Measurements from ENCODE around the gene AUP1. TPM values are rescaled to one million over a fixed set of nuclear protein-coding genes. Genes with fewer than 3 reads are reported as not detected.

The AUP1 gene
- total RNA-seq, 1 experiment from 2014 or later: 91.5 TPM

DNA sequence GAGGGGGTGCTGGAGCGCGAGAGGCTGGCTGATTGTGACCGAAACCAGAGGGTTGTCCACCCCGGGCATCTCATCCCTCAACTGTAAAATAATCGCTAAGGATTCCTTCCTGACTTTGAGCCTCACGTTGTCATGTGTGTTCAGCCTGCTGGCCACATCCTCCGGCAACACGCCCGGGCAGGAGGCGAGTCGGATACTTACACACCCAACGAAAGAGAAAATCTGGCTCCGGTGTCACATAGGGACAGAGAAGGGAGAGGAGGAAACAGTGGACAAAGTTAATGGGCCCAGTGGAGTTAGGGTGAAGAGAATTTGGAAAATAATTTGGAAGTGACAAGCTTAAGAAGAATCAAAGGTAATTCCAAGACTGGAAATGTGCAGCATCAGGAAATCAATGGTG lies 12.9 kb downstream of the AUP1 start:
- Mint-ChIP-seq H3K9me3 (peaks cover 10 to 17% of the 10 kb centered on the region in 2 experiments), H3K27me3 (ENCODE audit: low read depth) (peaks cover 97% of the 10 kb centered on the region), H3K4me3 (peak overlapping the region in 1 of 2 experiments; percentile 1; a peak in 2 of 5 replicates), H3K4me1 (peaks cover 12 to 14% of the 10 kb centered on the region in 2 experiments), H3K36me3 (ENCODE audit: insufficient read depth in 1 of 3, low read depth in 3 of 3) (peaks cover 5 to 8% (median 6%) of the 10 kb centered on the region in 3 experiments; a peak in 5 of 7 replicates), H3K27ac (no peak overlapping the region)
- H3K27me3 ChIP-seq (ENCODE audit: insufficient read depth, low read length): peaks cover 76% of the 10 kb centered on the region
- no peak overlapping the region for H2BK12ac ChIP-seq (ENCODE audit: insufficient read length, low read depth, low read length)
- no peak overlapping the region for H3T11ph ChIP-seq (ENCODE audit: low read length)
- no peak overlapping the region for H3K14ac ChIP-seq (ENCODE audit: insufficient read depth, low read length)
- H3K9ac ChIP-seq (ENCODE audit: extremely low read depth, insufficient read length, low read length): no peak overlapping the region
- H3K56ac ChIP-seq (ENCODE audit: insufficient read length, low read depth, low read length): no peak overlapping the region
- no peak overlapping the region for H4K91ac ChIP-seq (ENCODE audit: insufficient read length, low read depth, low read length)
- H3K4me1 ChIP-seq (ENCODE audit: insufficient read depth, low read length): no peaks in the 10 kb centered on the region
- H4K8ac ChIP-seq (replicated peaks; ENCODE audit: insufficient read length, low read depth, low read length): no peak overlapping the region
- no peak overlapping the region for H3K27ac ChIP-seq (ENCODE audit: insufficient read length, low read depth, low read length)
- no peak overlapping the region for H2AFZ ChIP-seq (ENCODE audit: low read length)
- H3K4ac ChIP-seq (ENCODE audit: low read depth, low read length): no peak overlapping the region
- TF ChIP-seq CTCF (conservative IDR thresholded peaks at IDR 0.05): no peak
- no peak overlapping the region for H2BK20ac ChIP-seq (ENCODE audit: low read depth, low read length, poor library complexity, severe bottlenecking)
- DNase-seq: no peak
- WGBS (ENCODE audit: extremely low coverage, insufficient read length, low lambda C conversion rate): no CpG with 5 or more reads among the region's 13 CpGs
- H3K4me2 ChIP-seq (ENCODE audit: insufficient read depth, insufficient read length, low read length): no peak overlapping the region
- no peak overlapping the region for H2BK120ac ChIP-seq (ENCODE audit: low read depth, low read length, poor library complexity, severe bottlenecking)
- H3K79me1 ChIP-seq (ENCODE audit: insufficient read depth, low read depth, low read length, poor library complexity, severe bottlenecking): no peaks in the 10 kb centered on the region
- H2BK15ac ChIP-seq (ENCODE audit: low read depth, low read length): no peak overlapping the region
- H2BK5ac ChIP-seq (ENCODE audit: insufficient read length, low read length): no peak overlapping the region
- no peak overlapping the region for H4K5ac ChIP-seq (ENCODE audit: insufficient read length, low read depth, low read length)
- no peaks in the 10 kb centered on the region for H3K79me2 ChIP-seq (ENCODE audit: insufficient read depth, low read length)
- peaks cover 19% of the 10 kb centered on the region for H3K23me2 ChIP-seq (ENCODE audit: insufficient read length, low read depth, low read length, poor library complexity, severe bottlenecking)
- no peak overlapping the region for H2AK5ac ChIP-seq (ENCODE audit: insufficient read length, low read length)
- no peaks in the 10 kb centered on the region for H3K9me3 ChIP-seq (ENCODE audit: control insufficient read depth, low read depth, low read length)
- H3K18ac ChIP-seq (ENCODE audit: insufficient read length, low read depth, low read length): no peak overlapping the region
- no peak overlapping the region for H3K23ac ChIP-seq (ENCODE audit: insufficient read length, low read depth, low read length)
- no peaks in the 10 kb centered on the region for H4K20me1 ChIP-seq (ENCODE audit: control insufficient read depth, insufficient read depth, insufficient read length)

Measured in H9 (cell line).